Measurements from ENCODE around the gene SP140L. TPM values are rescaled to one million over a fixed set of nuclear protein-coding genes. Genes with fewer than 3 reads are reported as not detected.

SP140L gene
- total and polyA plus RNA-seq, 8 donors: 14.7 to 24.9 (median 15.9) TPM

DNA sequence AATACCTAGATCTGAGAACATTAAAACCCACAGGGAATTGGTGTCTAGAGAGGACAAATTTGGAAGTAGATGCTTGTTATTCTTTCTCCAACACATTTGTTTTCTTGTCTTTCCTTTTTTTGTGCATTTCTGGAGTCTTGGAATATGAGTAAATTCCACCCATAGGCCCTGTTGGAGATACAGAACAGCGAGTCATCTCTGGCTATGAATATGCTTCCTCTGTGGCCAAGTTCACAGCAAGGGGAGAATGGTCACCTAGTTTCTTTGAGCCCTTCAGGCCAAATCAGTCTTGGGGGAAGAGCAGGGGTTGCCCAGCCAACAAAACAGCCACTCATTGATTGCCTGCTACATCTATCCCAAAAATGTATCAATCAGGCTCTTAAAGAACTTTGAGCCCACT lies 31.3 kb downstream of the SP140L start:
- H3K27ac ChIP-seq: no peak overlapping the region
- TF ChIP-seq, protein P1, sequence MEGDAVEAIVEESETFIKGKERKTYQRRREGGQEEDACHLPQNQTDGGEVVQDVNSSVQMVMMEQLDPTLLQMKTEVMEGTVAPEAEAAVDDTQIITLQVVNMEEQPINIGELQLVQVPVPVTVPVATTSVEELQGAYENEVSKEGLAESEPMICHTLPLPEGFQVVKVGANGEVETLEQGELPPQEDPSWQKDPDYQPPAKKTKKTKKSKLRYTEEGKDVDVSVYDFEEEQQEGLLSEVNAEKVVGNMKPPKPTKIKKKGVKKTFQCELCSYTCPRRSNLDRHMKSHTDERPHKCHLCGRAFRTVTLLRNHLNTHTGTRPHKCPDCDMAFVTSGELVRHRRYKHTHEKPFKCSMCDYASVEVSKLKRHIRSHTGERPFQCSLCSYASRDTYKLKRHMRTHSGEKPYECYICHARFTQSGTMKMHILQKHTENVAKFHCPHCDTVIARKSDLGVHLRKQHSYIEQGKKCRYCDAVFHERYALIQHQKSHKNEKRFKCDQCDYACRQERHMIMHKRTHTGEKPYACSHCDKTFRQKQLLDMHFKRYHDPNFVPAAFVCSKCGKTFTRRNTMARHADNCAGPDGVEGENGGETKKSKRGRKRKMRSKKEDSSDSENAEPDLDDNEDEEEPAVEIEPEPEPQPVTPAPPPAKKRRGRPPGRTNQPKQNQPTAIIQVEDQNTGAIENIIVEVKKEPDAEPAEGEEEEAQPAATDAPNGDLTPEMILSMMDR (IDR thresholded peaks at IDR 0.05): no peak
- DNase-seq: no peak
- ATAC-seq: no peak
- H3K9me3 ChIP-seq: no peaks in the 10 kb centered on the region
- peaks cover 0 to 7% of the 10 kb centered on the region in 2 donors for H3K4me1 ChIP-seq
- no peak overlapping the region for H3K4me3 ChIP-seq
- H3K36me3 ChIP-seq: peaks cover 0 to 49% of the 10 kb centered on the region in 2 donors
- intact Hi-C loops (cut with DNase I): no loop called here
- H3K27me3 ChIP-seq: no peaks in the 10 kb centered on the region

DNA sequence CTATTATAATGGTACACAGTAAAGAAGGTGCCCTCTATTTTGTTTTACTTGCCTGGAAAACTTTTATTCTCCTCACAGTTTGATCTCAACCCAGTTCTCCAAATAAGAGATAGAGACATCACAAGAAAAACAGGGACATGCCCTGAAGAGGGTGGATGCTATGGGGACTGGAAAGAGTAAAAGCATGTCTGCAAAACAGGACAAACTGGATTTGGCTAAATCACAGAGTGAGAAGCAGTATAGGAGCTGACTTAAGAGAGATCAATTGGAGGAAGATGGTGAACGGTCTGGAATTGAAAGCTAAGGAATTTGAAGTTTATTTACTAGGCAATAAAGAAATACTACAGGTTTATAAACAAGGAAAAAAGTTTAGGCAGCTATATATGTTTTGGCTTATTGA lies 33.0 kb downstream of the SP140L start:
- Histone ChIP-seq H3K27ac (no peak overlapping the region), H3K4me1 (peaks cover 0 to 7% of the 10 kb centered on the region in 2 donors), H3K27me3 (no peaks in the 10 kb centered on the region), H3K9me3 (no peaks in the 10 kb centered on the region), H3K4me3 (no peak overlapping the region), H3K36me3 (peaks cover 0 to 54% of the 10 kb centered on the region in 2 donors)
- ATAC-seq (no peak), DNase-seq (no peak)
- intact Hi-C loops (cut with DNase I): no loop called here
- TF ChIP-seq, protein P1 (IDR thresholded peaks at IDR 0.05): no peak

DNA sequence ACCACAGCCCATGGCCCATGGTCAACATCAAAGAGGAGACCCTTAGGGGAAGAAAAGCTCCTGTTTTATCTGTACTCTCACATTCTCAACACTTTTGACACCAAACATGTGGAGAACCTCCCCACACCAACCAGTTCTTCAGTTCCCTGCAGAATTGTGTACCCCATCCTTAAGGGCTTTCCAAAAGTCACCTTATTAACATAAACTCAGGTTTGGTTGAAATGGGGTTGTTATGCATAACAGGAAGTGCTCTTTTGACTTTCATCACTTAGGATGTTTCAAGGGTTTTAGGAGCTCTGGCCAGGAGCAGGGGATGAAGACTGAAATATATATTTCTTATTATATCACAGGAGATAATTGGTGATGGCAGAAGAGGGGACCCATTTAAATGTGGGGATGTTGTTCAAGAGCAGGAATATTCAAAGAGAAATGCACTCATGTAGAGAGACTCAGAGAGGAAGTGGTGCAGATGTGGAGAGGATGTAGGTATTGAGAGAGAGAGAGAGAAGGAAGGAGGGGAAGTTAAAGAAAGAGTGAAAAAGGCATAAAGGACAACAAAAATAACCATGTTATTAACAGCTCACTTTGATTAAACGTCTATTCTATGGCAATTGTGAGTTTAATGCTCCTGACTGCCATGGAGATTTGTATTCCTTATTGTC lies 35.2 kb downstream of the SP140L start:
- no peak overlapping the region for H3K27ac ChIP-seq
- H3K4me1 ChIP-seq: no peaks in the 10 kb centered on the region
- H3K9me3 ChIP-seq: no peaks in the 10 kb centered on the region
- no peaks in the 10 kb centered on the region for H3K27me3 ChIP-seq
- no peak for DNase-seq
- ATAC-seq: no peak
- TF ChIP-seq, protein P1 (IDR thresholded peaks at IDR 0.05): no peak
- no peak overlapping the region for H3K4me3 ChIP-seq
- peaks cover 0 to 61% of the 10 kb centered on the region in 2 donors for H3K36me3 ChIP-seq
- intact Hi-C loops (cut with DNase I): no loop called here

DNA sequence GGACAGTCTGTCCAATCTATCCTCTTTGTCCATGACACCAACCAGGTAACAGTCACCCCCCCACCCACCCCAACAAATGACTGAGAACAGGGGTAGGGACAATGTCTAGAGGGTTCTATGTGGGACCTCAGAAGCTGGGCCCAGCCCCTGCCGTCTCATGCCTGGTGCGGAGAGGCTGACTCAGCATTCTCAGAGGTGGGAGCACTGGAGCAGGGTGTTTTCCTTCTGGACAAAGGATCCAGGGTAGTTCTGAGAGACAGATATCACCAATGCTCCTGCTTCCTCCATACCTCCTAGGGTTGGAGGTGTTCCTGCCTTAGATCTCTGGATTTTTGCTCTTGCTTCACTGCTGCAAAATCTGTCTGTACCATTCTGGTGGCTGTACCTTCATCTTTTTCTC lies 55.1 kb downstream of the SP140L start:
- TF ChIP-seq, protein P1 (IDR thresholded peaks at IDR 0.05): no peak
- Histone ChIP-seq H3K36me3 (peaks cover 0 to 43% of the 10 kb centered on the region in 2 donors), H3K4me1 (no peaks in the 10 kb centered on the region), H3K9me3 (no peaks in the 10 kb centered on the region), H3K27ac (no peak overlapping the region), H3K27me3 (no peaks in the 10 kb centered on the region), H3K4me3 (no peak overlapping the region)
- intact Hi-C loops (cut with DNase I): no loop called here
- no peak for DNase-seq
- ATAC-seq: no peak

DNA sequence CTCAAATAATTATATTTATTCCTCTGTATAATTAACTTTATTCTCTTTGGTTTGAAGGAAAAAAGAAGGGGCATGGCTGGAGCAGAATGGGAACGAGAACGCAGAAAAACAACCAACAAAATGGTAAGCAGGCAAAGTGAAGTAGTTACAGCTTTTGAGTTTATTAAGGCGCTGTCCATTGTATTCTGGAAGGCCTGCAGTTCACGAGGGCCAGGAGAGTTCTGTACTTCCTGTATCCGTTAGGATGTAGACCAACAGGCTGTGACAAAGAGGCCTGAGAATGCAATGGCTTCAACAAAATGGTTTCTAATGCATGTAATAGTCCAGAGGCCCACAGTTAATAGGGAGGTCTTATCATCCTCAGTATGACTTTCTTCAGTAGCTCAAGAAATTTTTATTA lies 56.5 kb downstream of the SP140L start:
- no peak for ATAC-seq
- intact Hi-C loops (cut with DNase I): no loop called here
- TF ChIP-seq, protein P1 (IDR thresholded peaks at IDR 0.05): no peak

More for the DNA sequence above, 56.5 kb downstream of the SP140L start:
- Histone ChIP-seq H3K9me3 (no peaks in the 10 kb centered on the region), H3K36me3 (peaks cover 0 to 49% of the 10 kb centered on the region in 2 donors), H3K4me1 (no peaks in the 10 kb centered on the region), H3K27me3 (no peaks in the 10 kb centered on the region), H3K4me3 (no peak overlapping the region), H3K27ac (no peak overlapping the region)
- no peak for DNase-seq
